ENCODE measurements around the gene EEF2KMT. TPM values are rescaled to one million over a fixed set of nuclear protein-coding genes. Genes with fewer than 3 reads are reported as not detected.
"Not testable (repeated sequence)": the region's sequence is repeated elsewhere in the genome, so short reads cannot be mapped to it uniquely, and the experiment has no call there.

Gene EEF2KMT
- total and polyA plus RNA-seq, 2 of the 13 experiments (the other 11 are each of a cell fraction or from before 2014, with no cell fraction given), result 10.7 to 26.9 TPM

DNA sequence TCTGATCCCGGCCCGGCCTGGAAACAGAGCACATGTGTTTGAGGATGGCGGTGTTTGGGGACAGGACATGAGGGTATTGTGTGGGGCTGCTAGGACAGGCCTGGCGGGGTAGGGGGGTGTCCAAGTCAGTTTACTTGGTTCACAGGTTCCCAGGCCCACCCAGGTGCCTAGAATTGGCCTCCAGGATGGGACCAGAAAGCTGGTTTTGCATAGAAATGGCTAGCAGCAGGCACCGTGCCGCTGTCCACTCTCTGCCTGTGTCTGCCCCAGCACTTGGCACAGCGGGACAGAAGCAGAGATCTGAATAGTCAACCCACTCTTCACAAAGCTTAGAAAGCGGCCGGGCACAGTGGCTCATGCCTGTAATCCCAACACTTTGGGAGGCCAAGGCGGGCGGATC lies 11.9 kb downstream of the EEF2KMT start:
- H3K9ac ChIP-seq (ENCODE audit: insufficient read depth, low read depth, low read length); H3K4me2 ChIP-seq (ENCODE audit: low read depth, low read length); ATAC-seq; FAIRE-seq; H3K4me1 ChIP-seq (ENCODE audit: insufficient read depth, low read length); H4K20me1 ChIP-seq (ENCODE audit: insufficient read depth, low read length); H3K27ac ChIP-seq (ENCODE audit: extremely low read length, insufficient read depth, low read length); H2AFZ ChIP-seq (ENCODE audit: low read length); H3K9me3 ChIP-seq (ENCODE audit: low read length); DNase-seq (ENCODE audit: low spot score); intact Hi-C loops (cut with micrococcal nuclease; ENCODE audit: unreplicated experiment); in situ Hi-C loops (cut with HindIII; ENCODE audit: extremely low pct_ligation_motif_present, low pct_unique_long_range_greater_than_20kb); H3K4me3 ChIP-seq (replicated peaks in 1 of 3; ENCODE audit: insufficient read depth in 1 of 3, low read depth in 2 of 3, low read length in 3 of 3); CTCF ChIA-PET (ENCODE audit: low intra/inter-chr PET ratio, low total read pairs); BruUV-seq (replicated peaks); H3K27me3 ChIP-seq (ENCODE audit: control insufficient read depth in 1 of 2, insufficient read depth in 2 of 2, low read length in 2 of 2); H3K79me2 ChIP-seq (ENCODE audit: insufficient read depth, low read length): not testable (repeated sequence)
- 92% methylated on average over 11 of the region's 11 CpGs for WGBS (ENCODE audit: low lambda C conversion rate)
- H3K36me3 ChIP-seq (replicated peaks in 1 of 2; ENCODE audit: control insufficient read depth in 1 of 2, insufficient read depth in 2 of 2, low read length in 2 of 2), result peaks cover 22 to 41% of the 10 kb centered on the region in 2 experiments; a peak in 4 of 5 replicates
- POLR2A ChIA-PET, result interaction anchor here (0.6 kb wide), 1 partner anchor 53 kb away, joined by 3 read pairs; no protein-coding TSS in a partner anchor

- ChIA-PET CTCF (ENCODE audit: low intra/inter-chr PET ratio, low total read pairs) (interaction anchor here (0.5 to 1.2 kb wide), 2 partner anchors 29 to 128 kb away, joined by 3 to 5 read pairs; no protein-coding TSS in a partner anchor), POLR2A (interaction anchor here (0.7 to 1.2 kb wide), 4 partner anchors 13 to 127 kb away, joined by 3 to 7 read pairs (median 3); partner anchors contain the start of genes ALG1, EEF2KMT and SEC14L5)
- H3K79me2 ChIP-seq (ENCODE audit: insufficient read depth, low read length); H3K27ac ChIP-seq (ENCODE audit: extremely low read length, insufficient read depth, low read length); BruUV-seq (replicated peaks); H3K9me3 ChIP-seq (ENCODE audit: low read length); H3K27me3 ChIP-seq (ENCODE audit: control insufficient read depth in 1 of 2, insufficient read depth in 2 of 2, low read length in 2 of 2); H3K9ac ChIP-seq (ENCODE audit: insufficient read depth, low read depth, low read length); H3K4me2 ChIP-seq (ENCODE audit: low read depth, low read length); H2AFZ ChIP-seq (ENCODE audit: low read length); H4K20me1 ChIP-seq (ENCODE audit: insufficient read depth, low read length); in situ Hi-C loops (cut with HindIII; ENCODE audit: extremely low pct_ligation_motif_present, low pct_unique_long_range_greater_than_20kb); ATAC-seq; H3K4me3 ChIP-seq (replicated peaks in 1 of 3; ENCODE audit: insufficient read depth in 1 of 3, low read depth in 2 of 3, low read length in 3 of 3); FAIRE-seq; intact Hi-C loops (cut with micrococcal nuclease; ENCODE audit: unreplicated experiment); H3K4me1 ChIP-seq (ENCODE audit: insufficient read depth, low read length): not testable (repeated sequence)
- 58% methylated on average over 7 of the region's 10 CpGs for WGBS (ENCODE audit: low lambda C conversion rate)
- H3K36me3 ChIP-seq (replicated peaks in 1 of 2; ENCODE audit: control insufficient read depth in 1 of 2, insufficient read depth in 2 of 2, low read length in 2 of 2), result peaks cover 23 to 41% of the 10 kb centered on the region in 2 experiments; a peak in 4 of 5 replicates
- DNase-seq (ENCODE audit: low spot score), result peak; percentile 72
- TF ChIP-seq, protein P1, sequence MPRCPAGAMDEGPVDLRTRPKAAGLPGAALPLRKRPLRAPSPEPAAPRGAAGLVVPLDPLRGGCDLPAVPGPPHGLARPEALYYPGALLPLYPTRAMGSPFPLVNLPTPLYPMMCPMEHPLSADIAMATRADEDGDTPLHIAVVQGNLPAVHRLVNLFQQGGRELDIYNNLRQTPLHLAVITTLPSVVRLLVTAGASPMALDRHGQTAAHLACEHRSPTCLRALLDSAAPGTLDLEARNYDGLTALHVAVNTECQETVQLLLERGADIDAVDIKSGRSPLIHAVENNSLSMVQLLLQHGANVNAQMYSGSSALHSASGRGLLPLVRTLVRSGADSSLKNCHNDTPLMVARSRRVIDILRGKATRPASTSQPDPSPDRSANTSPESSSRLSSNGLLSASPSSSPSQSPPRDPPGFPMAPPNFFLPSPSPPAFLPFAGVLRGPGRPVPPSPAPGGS (CRISPR knock-in tag; IDR thresholded peaks at IDR 0.05), result 0 out of 2 replicates have a peak, but pooled peaks have one; percentile 22
- TF ChIP-seq TSC22D2 (CRISPR knock-in tag; IDR thresholded peaks at IDR 0.05; ENCODE audit: borderline replicate concordance), result peak; percentile 46; the same call in 1 of the 2 replicates
- peak; percentile 66 for TF ChIP-seq SMC3 (IDR thresholded peaks at IDR 0.05; ENCODE audit: low read length)
- peak; percentile 88 for TF ChIP-seq STAG1 (CRISPR knock-in tag; IDR thresholded peaks at IDR 0.05)
- TF ChIP-seq, protein P2, sequence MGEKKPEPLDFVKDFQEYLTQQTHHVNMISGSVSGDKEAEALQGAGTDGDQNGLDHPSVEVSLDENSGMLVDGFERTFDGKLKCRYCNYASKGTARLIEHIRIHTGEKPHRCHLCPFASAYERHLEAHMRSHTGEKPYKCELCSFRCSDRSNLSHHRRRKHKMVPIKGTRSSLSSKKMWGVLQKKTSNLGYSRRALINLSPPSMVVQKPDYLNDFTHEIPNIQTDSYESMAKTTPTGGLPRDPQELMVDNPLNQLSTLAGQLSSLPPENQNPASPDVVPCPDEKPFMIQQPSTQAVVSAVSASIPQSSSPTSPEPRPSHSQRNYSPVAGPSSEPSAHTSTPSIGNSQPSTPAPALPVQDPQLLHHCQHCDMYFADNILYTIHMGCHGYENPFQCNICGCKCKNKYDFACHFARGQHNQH (CRISPR knock-in tag; IDR thresholded peaks at IDR 0.05), result peak; percentile 21; the same call in 1 of the 2 replicates
- 0 out of 4 replicates have a peak, but pooled peaks of 1 of the 2 experiments have one; percentile 16 for TF ChIP-seq POLR2A (IDR thresholded peaks at IDR 0.05; ENCODE audit: insufficient read depth in 1 of 2, low read depth in 2 of 2, low read length in 2 of 2)
- TF ChIP-seq PHF8 (CRISPR knock-in tag; IDR thresholded peaks at IDR 0.05), result 0 out of 2 replicates have a peak, but pooled peaks have one; percentile 25
- peak; percentile 76 for TF ChIP-seq RAD21 (CRISPR knock-in tag; IDR thresholded peaks at IDR 0.05)
- TF ChIP-seq, protein P3, sequence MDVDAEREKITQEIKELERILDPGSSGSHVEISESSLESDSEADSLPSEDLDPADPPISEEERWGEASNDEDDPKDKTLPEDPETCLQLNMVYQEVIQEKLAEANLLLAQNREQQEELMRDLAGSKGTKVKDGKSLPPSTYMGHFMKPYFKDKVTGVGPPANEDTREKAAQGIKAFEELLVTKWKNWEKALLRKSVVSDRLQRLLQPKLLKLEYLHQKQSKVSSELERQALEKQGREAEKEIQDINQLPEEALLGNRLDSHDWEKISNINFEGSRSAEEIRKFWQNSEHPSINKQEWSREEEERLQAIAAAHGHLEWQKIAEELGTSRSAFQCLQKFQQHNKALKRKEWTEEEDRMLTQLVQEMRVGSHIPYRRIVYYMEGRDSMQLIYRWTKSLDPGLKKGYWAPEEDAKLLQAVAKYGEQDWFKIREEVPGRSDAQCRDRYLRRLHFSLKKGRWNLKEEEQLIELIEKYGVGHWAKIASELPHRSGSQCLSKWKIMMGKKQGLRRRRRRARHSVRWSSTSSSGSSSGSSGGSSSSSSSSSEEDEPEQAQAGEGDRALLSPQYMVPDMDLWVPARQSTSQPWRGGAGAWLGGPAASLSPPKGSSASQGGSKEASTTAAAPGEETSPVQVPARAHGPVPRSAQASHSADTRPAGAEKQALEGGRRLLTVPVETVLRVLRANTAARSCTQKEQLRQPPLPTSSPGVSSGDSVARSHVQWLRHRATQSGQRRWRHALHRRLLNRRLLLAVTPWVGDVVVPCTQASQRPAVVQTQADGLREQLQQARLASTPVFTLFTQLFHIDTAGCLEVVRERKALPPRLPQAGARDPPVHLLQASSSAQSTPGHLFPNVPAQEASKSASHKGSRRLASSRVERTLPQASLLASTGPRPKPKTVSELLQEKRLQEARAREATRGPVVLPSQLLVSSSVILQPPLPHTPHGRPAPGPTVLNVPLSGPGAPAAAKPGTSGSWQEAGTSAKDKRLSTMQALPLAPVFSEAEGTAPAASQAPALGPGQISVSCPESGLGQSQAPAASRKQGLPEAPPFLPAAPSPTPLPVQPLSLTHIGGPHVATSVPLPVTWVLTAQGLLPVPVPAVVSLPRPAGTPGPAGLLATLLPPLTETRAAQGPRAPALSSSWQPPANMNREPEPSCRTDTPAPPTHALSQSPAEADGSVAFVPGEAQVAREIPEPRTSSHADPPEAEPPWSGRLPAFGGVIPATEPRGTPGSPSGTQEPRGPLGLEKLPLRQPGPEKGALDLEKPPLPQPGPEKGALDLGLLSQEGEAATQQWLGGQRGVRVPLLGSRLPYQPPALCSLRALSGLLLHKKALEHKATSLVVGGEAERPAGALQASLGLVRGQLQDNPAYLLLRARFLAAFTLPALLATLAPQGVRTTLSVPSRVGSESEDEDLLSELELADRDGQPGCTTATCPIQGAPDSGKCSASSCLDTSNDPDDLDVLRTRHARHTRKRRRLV (CRISPR knock-in tag; IDR thresholded peaks at IDR 0.05), result 0 out of 2 replicates have a peak, but pooled peaks have one; percentile 35
- TF ChIP-seq ZNF333 (CRISPR knock-in tag; IDR thresholded peaks at IDR 0.05; ENCODE audit: borderline replicate concordance), result 0 out of 2 replicates have a peak, but pooled peaks have one; percentile 49
Observed at GRCh38 chr16:5084802-5085201, 12.8 kb downstream of the EEF2KMT start.
